Panc1 (cell line): Measurements from ENCODE around the gene SLC51A. TPM values are rescaled to one million over a fixed set of nuclear protein-coding genes. Genes with fewer than 3 reads are reported as not detected.
A peak's percentile ranks its signal among the peaks of the same experiment; 100 is the strongest.

Experiments
- ATAC-seq: fragments of 200-7000 bp; cut with Tn5 transposase; 2 replicates; pipeline ENCODE4 v1.9.1; 2020; ENCODE audit warnings: mild to moderate bottlenecking, moderate library complexity
- BruUV-seq: library from RNA; stranded (reverse); fragments of 400-500 nt; replicated peaks from 2 replicates; lab custom pipeline; 2021; lab: Mats Ljungman, UMichigan
- CTCF ChIA-PET: fragments of 300-600 bp; sonication (Branson Sonifier 250); formaldehyde crosslinking; loops from one replicate; lab custom pipeline; 2022; ENCODE audit warnings: antibody characterized with exemption; lab: Charles Lee
- POLR2A ChIA-PET: fragments of 300-600 bp; sonication (Branson Sonifier 250); formaldehyde crosslinking; loops from one replicate; lab custom pipeline; 2022; ENCODE audit warnings: antibody characterized with exemption; lab: Charles Lee
- DNase-seq: peaks from one replicate; pipeline ENCODE4 v3.0.0-alpha.2; 2010; ENCODE audit warnings: low read depth, low spot score
- H3K27ac ChIP-seq: 2 replicates; pipeline ENCODE4 v1.5.1; 2011; ENCODE audit warnings: mild to moderate bottlenecking, low read length, inconsistent platforms
- H3K27me3 ChIP-seq: fragments of 200-500 bp; sonication (Bioruptor generic); 2 replicates; pipeline ENCODE4 v1.6.0; 2014; ENCODE audit warnings: low read length, inconsistent platforms; ENCODE audit not compliant: control insufficient read depth, insufficient read depth
- H3K36me3 ChIP-seq: fragments of 200-500 bp; sonication (Bioruptor generic); 2 replicates; pipeline ENCODE4 v1.5.1; 2014; ENCODE audit warnings: inconsistent platforms, mild to moderate bottlenecking, low read length, moderate library complexity; ENCODE audit not compliant: control insufficient read depth, insufficient read depth
- H3K4me1 ChIP-seq: 2 replicates; pipeline ENCODE4 v1.5.1; 2011; ENCODE audit warnings: inconsistent platforms, mild to moderate bottlenecking, low read length, moderate library complexity; ENCODE audit not compliant: control insufficient read depth, insufficient read depth
- H3K4me3 ChIP-seq, 2 experiments: 2 replicates each; pipeline ENCODE4 v1.5.1; 2011 to 2012; ENCODE audit warnings: low read depth in 2 of 2, low read length in 2 of 2, mild to moderate bottlenecking in 2 of 2, inconsistent platforms in 1 of 2, moderate library complexity in 1 of 2
- H3K9me3 ChIP-seq: fragments of 200-500 bp; sonication (Bioruptor generic); 2 replicates; pipeline ENCODE4 v1.5.1; 2014; ENCODE audit warnings: low read depth, mild to moderate bottlenecking, inconsistent platforms, low read length, moderate library complexity; ENCODE audit not compliant: control insufficient read depth, insufficient read depth
- CTCF ChIP-seq: fragments of 450-650 bp; IDR thresholded peaks from 2 replicates; pipeline ENCODE4 v1.5.1; 2017; ENCODE audit warnings: mild to moderate bottlenecking
- SIN3A ChIP-seq: IDR thresholded peaks from 2 replicates; pipeline ENCODE4 v1.6.1; 2012; ENCODE audit warnings: low read depth, mild to moderate bottlenecking, low read length, moderate library complexity, borderline replicate concordance; ENCODE audit not compliant: insufficient read depth
- in situ Hi-C: cut with HindIII; loops from 2 replicates; pipeline ENCODE4 v1.10.0; 2016; ENCODE audit warnings: low sequenced_read_pairs, low pct_unique_long_range_greater_than_20kb
- intact Hi-C: fragments of 100-400 bp; cut with micrococcal nuclease; formaldehyde crosslinking; loops from one replicate; pipeline ENCODE4 v1.10.0; 2022; ENCODE audit not compliant: unreplicated experiment
- total RNA-seq: library from RNA; stranded (reverse); gene quantifications from one replicate; pipeline ENCODE4 v1.2.1, GENCODE V29; 2021; ENCODE audit not compliant: unreplicated experiment
- TF ChIP-seq, protein P1 (sequence below), 2 experiments: IDR thresholded peaks; 2 replicates each; pipeline ENCODE4 v1.6.1; 2011 to 2012; ENCODE audit warnings: low read depth in 2 of 2, control low read depth in 1 of 2, low read length in 1 of 2, mild to moderate bottlenecking in 1 of 2, moderate library complexity in 1 of 2; ENCODE audit not compliant: insufficient read depth in 1 of 2

Gene SLC51A
- total RNA-seq, 1 experiment from 2014 or later, result not detected

GRCh38 chr3:196217307-196218154, 1.2 kb downstream of the SLC51A start:
- CTCF ChIA-PET, result interaction anchor here (0.9 kb wide), 1 partner anchor 307 kb away, joined by 5 read pairs; no protein-coding TSS in a partner anchor
- in situ Hi-C loops (no loop called here), intact Hi-C loops (no loop called here)
- Histone ChIP-seq H3K36me3 (no peaks in the 10 kb centered on the region), H3K4me3 (no peak overlapping the region), H3K27ac (no peak overlapping the region), H3K4me1 (peaks cover 4% of the 10 kb centered on the region), H3K27me3 (no peaks in the 10 kb centered on the region), H3K9me3 (no peaks in the 10 kb centered on the region)
- TF ChIP-seq, protein P1, sequence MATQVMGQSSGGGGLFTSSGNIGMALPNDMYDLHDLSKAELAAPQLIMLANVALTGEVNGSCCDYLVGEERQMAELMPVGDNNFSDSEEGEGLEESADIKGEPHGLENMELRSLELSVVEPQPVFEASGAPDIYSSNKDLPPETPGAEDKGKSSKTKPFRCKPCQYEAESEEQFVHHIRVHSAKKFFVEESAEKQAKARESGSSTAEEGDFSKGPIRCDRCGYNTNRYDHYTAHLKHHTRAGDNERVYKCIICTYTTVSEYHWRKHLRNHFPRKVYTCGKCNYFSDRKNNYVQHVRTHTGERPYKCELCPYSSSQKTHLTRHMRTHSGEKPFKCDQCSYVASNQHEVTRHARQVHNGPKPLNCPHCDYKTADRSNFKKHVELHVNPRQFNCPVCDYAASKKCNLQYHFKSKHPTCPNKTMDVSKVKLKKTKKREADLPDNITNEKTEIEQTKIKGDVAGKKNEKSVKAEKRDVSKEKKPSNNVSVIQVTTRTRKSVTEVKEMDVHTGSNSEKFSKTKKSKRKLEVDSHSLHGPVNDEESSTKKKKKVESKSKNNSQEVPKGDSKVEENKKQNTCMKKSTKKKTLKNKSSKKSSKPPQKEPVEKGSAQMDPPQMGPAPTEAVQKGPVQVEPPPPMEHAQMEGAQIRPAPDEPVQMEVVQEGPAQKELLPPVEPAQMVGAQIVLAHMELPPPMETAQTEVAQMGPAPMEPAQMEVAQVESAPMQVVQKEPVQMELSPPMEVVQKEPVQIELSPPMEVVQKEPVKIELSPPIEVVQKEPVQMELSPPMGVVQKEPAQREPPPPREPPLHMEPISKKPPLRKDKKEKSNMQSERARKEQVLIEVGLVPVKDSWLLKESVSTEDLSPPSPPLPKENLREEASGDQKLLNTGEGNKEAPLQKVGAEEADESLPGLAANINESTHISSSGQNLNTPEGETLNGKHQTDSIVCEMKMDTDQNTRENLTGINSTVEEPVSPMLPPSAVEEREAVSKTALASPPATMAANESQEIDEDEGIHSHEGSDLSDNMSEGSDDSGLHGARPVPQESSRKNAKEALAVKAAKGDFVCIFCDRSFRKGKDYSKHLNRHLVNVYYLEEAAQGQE (IDR thresholded peaks at IDR 0.05; ENCODE audit: insufficient read depth in 1 of 2, low read depth in 2 of 2, low read length in 1 of 2), result no peak
- no TSS peak for BruUV-seq
- POLR2A ChIA-PET, result no interaction called here
- DNase-seq (no peak), ATAC-seq (no peak)

DNA sequence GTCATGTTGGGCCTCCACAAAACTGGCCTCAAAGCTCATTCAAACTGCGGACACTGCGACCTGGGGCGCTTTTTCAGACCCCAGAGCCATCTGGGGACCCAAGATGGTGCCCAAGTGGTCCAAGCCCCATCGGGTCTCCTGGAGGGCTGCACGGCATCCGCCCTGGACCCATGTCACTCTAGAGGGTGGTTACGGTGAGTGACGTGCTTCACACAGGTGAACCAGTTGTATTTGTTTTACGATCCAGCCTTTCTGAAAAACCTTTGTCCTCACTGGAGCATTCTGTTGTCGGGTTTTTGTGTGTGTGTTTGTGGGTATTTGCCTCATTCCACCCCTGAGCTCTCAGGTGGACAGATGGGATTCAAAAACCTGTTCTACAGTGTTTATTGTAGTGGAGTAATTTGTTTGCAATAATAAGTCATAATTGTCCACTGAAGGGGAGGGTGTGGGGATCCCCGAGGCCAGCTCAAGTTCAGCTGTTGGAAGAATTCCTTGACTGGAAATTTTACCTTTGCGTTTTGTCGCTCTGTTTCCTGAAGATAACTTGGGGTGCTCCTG, 1.9 kb downstream of the SLC51A start:
- DNase-seq (no peak), ATAC-seq (no peak)
- H3K4me1 ChIP-seq, result peaks cover 4% of the 10 kb centered on the region
- no peaks in the 10 kb centered on the region for H3K36me3 ChIP-seq
- no peak for TF ChIP-seq SIN3A
- POLR2A ChIA-PET, result interaction anchor here (0.7 kb wide), 1 partner anchor 112 kb away, joined by 6 read pairs; no protein-coding TSS in a partner anchor
- H3K27me3 ChIP-seq, result no peaks in the 10 kb centered on the region
- in situ Hi-C loops (no loop called here), intact Hi-C loops (no loop called here)
- CTCF ChIA-PET, result interaction anchor here (0.9 kb wide), 1 partner anchor 307 kb away, joined by 5 read pairs; no protein-coding TSS in a partner anchor
- no peak overlapping the region for H3K4me3 ChIP-seq
- no TSS peak for BruUV-seq
- no peaks in the 10 kb centered on the region for H3K9me3 ChIP-seq
- H3K27ac ChIP-seq, result no peak overlapping the region

DNA sequence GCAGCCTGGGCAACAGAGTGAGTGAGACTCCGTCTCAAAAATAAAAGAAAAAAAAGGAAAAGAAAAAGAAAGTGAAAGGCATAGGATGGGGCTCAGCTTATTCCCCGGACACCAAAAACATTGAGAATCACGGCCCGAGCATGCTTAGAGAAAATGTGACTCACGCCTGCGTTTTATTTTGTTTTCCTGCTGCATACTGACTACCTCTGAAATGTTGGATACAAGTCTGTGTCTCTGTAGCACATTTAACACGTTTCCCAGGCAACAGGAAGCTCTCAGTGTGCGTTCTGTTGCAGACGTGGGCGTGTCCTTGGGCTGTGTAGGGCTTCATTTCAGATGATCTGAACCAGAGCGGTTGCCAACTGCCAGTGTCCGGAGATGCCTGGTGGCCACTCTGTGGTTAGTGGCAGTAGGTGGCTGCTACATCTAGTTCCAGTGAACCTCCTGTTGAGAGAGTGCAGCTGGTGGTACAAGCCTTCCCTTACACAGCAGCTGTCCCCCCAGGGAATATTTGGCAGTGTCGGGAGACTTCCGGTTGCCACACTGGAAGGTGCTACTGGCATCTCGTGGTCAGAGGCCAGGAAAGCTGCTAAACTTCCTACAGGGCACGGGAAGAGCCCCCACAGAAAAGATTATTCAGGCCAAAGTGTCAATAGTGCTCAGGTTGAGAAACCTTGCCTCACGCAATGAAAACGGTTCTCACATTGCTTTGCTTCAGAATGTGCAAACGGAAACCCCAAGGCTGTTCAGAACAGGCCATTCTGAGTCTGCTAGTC, 3.0 kb downstream of the SLC51A start:
- POLR2A ChIA-PET, result interaction anchor here (0.5 kb wide), 1 partner anchor 414 kb away, joined by 4 read pairs; no protein-coding TSS in a partner anchor
- Histone ChIP-seq H3K27me3 (no peaks in the 10 kb centered on the region), H3K36me3 (no peaks in the 10 kb centered on the region), H3K27ac (no peak overlapping the region), H3K4me1 (peaks cover 4% of the 10 kb centered on the region), H3K9me3 (no peaks in the 10 kb centered on the region), H3K4me3 (peak overlapping the region in 1 of 2 experiments; percentile 12; a peak in 1 of 4 replicates)
- BruUV-seq, result no TSS peak
- CTCF ChIA-PET, result interaction anchor here (0.6 kb wide), 1 partner anchor 102 kb away, joined by 3 read pairs; no protein-coding TSS in a partner anchor
- 0 out of 2 replicates have a peak, but pooled peaks have one; percentile 16 for ATAC-seq
- TF ChIP-seq, protein P1 (IDR thresholded peaks at IDR 0.05; ENCODE audit: insufficient read depth in 1 of 2, low read depth in 2 of 2, low read length in 1 of 2), result no peak
- TF ChIP-seq CTCF, result no peak
- intact Hi-C loops, result no loop called here
- DNase-seq, result no peak
- in situ Hi-C loops, result no loop called here
